T-helper 1 cell treated with Interleukin-12 subunit alpha and Interleukin-12 subunit beta and Interleukin-4 antibody, amounts not matched to agents 30 μg/mL and 1 μg/mL, for 36 hours (primary cell): ENCODE data around the gene TMED4.

Experiments used
- H3K27ac Mint-ChIP-seq: one replicate; pipeline ENCODE4 v1.8.0; 2021; ENCODE audit warnings: mild to moderate bottlenecking, mixed read lengths
- H3K27me3 Mint-ChIP-seq: one replicate; pipeline ENCODE4 v1.8.0; 2021; ENCODE audit warnings: low read depth, mixed read lengths
- H3K36me3 Mint-ChIP-seq: one replicate; pipeline ENCODE4 v1.8.0; 2021; ENCODE audit warnings: low read depth, mixed read lengths
- H3K4me1 Mint-ChIP-seq: one replicate; pipeline ENCODE4 v1.8.0; 2021; ENCODE audit warnings: low read depth, mixed read lengths
- H3K4me3 Mint-ChIP-seq: one replicate; pipeline ENCODE4 v1.8.0; 2021; ENCODE audit warnings: mild to moderate bottlenecking, moderate library complexity, mixed read lengths
- H3K9me3 Mint-ChIP-seq: one replicate; pipeline ENCODE4 v1.8.0; 2021; ENCODE audit warnings: mixed read lengths

The TMED4 gene

DNA sequence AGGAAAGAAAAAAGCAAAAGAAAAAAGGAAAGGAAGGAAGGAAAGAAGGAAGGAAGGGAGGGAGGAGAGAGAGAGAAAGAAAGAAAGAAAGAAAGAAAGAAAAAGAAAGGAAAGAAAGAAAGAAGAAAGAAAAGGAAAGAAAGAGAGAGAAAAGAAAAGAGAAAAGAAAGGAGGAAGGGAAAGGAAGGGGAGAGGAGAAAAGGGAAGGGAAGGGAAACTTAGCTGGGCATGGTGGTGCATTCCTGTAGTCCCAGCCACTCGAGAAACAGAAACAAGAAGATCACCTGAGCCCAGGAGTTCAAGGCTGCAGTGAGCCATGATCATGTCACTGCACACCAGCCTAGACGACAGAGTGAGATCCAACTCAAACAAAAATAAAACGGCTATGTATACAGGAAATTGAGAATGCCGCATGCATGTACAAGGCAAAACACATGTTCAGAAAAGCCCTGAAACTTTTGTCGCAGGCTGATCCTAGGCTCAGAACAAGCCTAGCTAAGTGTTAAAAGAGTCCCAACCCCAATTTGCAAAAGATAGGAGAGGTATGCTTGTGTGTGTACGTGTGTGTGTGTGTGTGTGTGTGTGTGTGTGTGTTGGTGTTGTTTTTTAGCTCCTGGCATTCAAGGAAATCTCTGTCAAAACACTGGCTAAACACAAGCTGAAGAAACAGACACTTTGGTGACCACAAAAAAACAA, 34.3 kb downstream of the TMED4 start:
- Mint-ChIP-seq H3K9me3 (no peaks in the 10 kb centered on the region), H3K27ac (no peak overlapping the region)

DNA sequence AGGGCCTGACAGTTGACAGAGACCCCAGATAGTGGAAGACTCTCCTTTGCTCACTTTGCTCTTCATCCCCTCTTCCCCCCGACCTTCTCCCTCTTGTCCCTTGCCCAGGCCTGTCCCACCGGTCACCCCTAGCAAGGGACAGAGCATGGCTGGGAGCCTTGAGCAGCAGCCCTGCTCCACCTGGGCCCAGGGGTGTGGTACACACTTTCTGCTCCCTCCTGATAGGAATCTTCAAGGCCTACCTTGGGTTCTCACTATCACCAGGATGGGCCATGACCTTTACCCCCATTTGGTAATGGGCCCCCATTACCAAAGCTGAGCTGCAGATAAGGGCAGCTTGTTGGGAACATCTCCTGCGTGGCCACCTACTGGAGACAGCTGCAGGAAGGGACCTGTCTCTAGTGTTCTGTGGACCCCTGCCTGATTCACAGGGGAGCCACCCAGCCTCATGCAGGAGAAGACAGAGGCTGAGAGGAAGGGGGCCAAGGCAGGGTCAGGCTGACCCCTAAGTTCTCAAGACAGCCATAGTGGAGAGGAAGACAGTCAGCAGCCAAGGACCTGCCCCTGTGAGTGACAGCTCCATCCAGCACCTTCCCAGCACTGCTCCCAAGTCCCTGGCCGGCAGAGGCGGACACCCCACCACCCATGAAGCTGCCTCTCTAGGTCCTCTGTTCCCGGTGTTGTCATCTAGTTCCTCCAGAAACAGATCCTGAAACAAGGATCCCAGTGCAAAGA, 40.0 kb downstream of the TMED4 start:
- no peaks in the 10 kb centered on the region for H3K9me3 Mint-ChIP-seq
- H3K27me3 Mint-ChIP-seq: peaks cover 4% of the 10 kb centered on the region
- H3K27ac Mint-ChIP-seq: no peak overlapping the region
- H3K36me3 Mint-ChIP-seq: no peaks in the 10 kb centered on the region
- no peak overlapping the region for H3K4me3 Mint-ChIP-seq
- no peaks in the 10 kb centered on the region for H3K4me1 Mint-ChIP-seq

More for the DNA sequence above, 34.3 kb downstream of the TMED4 start:
- Mint-ChIP-seq H3K36me3 (no peaks in the 10 kb centered on the region), H3K4me1 (peaks cover 7% of the 10 kb centered on the region), H3K27me3 (peaks cover 24% of the 10 kb centered on the region), H3K4me3 (no peak overlapping the region)

DNA sequence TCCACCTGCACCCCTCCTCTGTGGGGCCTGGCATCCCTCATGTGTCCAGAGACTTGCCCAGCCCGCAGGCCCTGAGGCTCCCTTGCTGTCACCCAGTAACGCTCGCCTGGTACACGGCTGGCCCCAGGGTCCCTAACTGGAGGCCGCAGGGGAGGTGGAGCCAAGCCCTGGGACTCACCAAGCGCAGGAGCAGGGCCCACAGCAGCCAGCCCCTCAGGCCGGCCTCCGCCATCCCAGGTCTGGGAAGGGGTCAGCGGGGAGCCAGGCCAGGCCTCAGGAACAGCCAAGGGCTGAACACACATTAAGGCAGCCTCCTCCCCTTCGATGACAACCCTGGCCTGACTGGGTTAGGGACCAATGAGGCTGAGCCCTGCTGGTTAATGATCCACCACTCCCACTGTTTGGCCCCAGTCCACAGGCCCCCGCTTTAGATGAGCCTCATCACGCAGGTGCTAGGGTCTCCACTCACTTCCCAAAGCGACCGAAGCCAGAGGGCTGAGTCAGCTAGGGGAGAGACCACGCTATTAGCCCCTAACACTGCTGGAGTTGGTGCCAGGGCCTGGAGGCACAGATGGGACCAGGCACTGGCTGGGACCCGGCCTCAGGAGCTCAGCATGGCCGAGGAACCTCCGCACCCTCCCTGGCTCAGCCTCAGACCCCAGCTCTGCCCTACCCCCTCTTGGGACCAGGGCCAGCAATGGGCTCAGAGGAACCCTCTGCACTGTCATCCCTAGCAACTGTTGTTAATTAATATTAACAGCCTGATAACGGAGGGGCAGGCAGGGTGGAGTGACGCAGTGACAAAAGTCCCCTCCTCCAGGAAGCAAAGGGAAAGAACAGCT, 40.8 kb downstream of the TMED4 start, which contains the start of gene NPC1L1:
Gene NPC1L1, minus strand, starts transcription at position 303 of the 842 bp plus-strand sequence. Its CDS starts 71 bp downstream, at position 232.
- H3K4me1 Mint-ChIP-seq: no peaks in the 10 kb centered on the region
- no peak within 1 kb of the TSS for H3K4me3 Mint-ChIP-seq
- H3K9me3 Mint-ChIP-seq: no peaks in the 10 kb centered on the region
- H3K27ac Mint-ChIP-seq: no peak within 1 kb of the TSS
- no peaks in the 10 kb centered on the region for H3K27me3 Mint-ChIP-seq
- no peaks in the 10 kb centered on the region for H3K36me3 Mint-ChIP-seq

DNA sequence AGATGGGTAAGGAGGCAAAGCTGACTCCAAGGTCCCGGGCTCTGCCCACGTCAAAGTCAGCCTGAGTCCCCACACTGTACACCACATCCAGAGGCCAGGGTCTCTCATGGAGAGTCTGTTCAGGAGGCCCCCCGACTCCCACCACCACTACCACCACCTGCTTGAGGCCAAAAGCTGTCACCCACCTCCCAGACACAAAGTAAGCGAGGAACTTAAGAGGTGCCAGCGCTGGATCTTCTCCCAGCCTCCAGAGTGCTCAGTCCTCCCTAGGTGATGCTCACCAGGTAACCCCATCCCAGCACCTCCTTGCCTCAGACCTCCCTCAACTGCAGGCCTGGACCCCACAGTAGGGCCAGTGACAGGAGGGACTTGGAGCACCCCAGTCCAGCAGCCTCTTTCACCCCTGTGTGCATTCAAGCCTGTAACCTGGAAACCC, 41.4 kb downstream of the TMED4 start:
- H3K4me3 Mint-ChIP-seq: no peak overlapping the region
- H3K9me3 Mint-ChIP-seq: no peaks in the 10 kb centered on the region
- H3K4me1 Mint-ChIP-seq: no peaks in the 10 kb centered on the region
- no peaks in the 10 kb centered on the region for H3K27me3 Mint-ChIP-seq
- no peaks in the 10 kb centered on the region for H3K36me3 Mint-ChIP-seq
- H3K27ac Mint-ChIP-seq: no peak overlapping the region

DNA sequence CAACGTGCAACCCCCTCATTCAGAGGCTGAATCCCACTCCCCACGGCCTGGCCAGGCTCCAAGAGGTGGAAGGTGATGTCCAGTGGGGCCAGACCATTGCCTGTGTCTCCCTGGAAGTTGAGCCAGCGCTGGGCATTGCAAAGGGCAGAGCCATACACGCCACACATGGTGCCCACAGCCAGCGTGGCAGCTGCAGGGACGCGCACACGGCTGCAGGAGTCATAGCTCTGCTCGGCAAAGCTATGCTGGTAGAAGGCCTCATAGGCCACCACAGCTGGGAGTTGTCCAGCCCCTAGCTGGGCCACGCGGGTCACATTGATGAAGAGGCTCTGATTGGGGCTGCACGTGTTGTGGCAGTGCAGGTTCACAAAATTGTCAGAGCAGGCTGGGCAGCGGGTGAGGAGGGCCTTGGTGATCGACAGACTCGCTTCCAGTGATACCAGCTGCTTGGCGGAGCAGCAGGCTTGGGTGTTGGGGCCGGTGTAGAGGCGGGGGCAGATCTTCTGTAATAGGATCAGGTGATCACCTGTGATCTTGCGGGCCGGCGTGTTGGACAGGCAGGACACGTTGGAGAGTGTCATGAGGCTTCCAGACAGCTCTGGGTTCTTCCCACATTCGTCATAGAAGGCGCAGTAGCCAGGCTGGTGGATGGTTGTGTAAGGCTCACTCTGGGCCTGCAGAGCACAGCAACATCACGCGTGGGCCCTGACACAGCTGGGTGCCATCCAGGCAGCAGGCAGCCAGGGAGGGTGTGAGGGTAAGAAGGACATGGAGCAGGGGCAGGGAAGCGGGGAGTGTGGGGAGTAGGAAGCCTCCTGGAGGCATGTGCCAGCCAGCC, 42.1 kb downstream of the TMED4 start:
- no peaks in the 10 kb centered on the region for H3K9me3 Mint-ChIP-seq
- no peaks in the 10 kb centered on the region for H3K36me3 Mint-ChIP-seq
- no peaks in the 10 kb centered on the region for H3K4me1 Mint-ChIP-seq
- no peaks in the 10 kb centered on the region for H3K27me3 Mint-ChIP-seq
- H3K27ac Mint-ChIP-seq: no peak overlapping the region
- H3K4me3 Mint-ChIP-seq: no peak overlapping the region

DNA sequence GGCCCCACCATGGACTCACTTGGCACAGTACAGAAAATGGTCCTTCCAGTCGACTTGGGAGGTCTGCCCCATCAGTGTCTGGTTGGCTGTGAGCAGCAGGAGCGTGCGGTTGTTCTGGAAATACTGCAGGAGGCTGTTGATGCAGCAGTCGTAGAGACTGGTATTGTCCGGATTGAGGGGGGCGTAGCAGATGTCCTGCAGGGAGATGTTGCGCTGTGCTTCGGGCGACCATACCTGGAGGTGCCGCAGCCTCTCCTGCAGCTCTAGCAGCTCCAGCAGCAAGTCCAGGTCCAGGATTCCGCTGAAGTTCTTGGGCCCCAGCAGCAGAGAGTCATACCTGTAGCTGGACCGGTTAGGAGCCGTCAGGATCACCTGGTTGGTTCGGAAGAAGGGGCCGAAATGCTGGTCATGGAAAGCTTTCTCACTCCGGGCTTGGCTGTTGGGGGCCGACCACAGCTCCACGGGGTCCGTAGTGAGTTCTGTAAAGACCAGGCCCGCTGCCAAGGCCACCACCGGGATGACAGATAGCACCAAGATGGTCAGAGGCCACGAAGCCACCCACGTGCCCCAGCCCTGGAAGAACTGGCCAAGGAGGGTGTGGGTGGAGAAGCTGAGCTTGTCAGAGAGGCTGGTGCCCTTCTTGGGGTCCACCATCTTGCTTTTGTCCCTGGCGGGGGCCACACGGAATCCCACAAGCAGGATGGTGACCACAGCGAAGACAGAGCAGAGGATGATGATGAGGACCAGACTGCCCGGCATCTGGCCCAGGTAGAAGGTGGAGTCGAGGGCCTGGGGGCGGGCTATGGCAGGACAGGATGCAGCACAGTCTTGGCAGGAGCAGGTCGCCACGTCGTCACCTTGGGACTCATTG, 43.0 kb downstream of the TMED4 start:
- Mint-ChIP-seq H3K4me3 (no peak overlapping the region), H3K9me3 (no peaks in the 10 kb centered on the region), H3K4me1 (no peaks in the 10 kb centered on the region), H3K27ac (no peak overlapping the region), H3K36me3 (no peaks in the 10 kb centered on the region), H3K27me3 (no peaks in the 10 kb centered on the region)

DNA sequence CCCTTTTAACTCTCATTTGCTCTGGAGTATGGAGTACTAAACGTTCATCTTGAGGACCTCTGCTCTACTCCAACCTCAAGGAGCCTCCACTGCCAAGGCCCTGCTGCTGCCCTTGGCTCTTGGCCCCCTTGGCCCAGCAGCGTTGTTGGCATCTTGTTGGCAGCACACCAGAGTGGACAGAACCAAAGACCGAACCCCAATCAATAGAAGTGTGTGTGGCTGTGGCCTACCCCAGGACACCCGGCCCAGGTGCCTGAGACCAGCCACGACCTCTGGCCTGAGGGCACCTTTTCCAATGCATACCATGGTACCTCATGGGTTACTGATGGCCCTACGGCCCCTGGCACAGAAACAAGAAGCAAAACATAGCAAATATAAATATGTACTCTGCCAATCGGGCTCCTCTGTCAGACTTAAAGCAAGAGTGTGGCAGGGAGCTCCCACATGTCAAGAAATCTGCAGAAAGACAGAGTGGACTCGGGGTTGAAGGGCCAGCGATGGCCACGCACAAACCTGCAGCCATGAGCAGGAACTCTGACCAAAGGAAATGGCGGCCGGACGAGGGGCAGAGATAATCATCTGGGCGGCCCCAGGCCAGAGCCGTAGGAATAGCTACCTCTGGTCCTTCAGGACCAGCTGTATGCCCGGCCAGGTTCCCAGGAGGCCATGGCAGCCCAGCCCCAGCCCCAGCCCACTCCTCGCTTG, 43.8 kb downstream of the TMED4 start:
- Mint-ChIP-seq H3K27me3 (no peaks in the 10 kb centered on the region), H3K4me3 (no peak overlapping the region), H3K4me1 (no peaks in the 10 kb centered on the region), H3K27ac (no peak overlapping the region), H3K36me3 (no peaks in the 10 kb centered on the region), H3K9me3 (no peaks in the 10 kb centered on the region)

DNA sequence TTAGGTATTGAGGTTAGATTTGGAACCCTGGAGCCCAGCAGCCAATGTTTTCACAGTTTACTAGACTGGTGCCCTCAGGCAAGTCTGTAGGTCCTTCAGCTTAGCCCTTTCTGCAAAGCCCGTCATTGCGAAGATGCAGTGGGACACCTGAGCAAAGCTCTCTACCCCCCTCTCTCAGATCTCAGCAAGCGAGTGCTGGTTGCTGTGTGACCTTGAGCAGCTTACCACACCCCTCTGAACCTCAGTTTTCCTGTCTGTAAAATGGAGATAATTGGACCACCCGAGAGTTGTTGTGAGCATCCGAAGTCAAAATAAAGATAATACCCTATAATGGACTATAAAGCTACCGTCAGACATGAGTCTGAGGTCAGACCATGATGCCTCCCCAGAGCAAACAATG, 44.6 kb downstream of the TMED4 start:
- H3K36me3 Mint-ChIP-seq: no peaks in the 10 kb centered on the region

DNA sequence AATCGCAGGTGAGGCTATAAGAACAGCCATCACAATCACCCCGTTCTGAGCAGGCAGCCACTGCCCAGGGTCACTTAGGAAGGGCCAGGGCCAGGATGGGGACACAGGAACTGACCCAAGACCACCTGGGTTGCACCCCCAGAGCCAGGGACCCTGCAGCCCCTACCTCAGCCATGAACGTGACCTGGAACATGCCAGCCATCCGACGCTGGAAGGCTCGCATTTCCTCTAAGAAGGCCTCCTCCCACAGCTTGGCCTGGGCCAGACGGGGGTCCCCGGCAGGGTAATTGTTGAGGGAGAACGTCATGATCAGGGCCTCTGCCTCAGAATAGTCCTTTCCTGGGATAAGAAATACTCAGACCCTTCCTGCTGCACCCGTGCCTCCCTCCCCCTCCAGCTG, 45.9 kb downstream of the TMED4 start:
- Mint-ChIP-seq H3K27me3 (no peaks in the 10 kb centered on the region), H3K36me3 (no peaks in the 10 kb centered on the region), H3K4me1 (no peaks in the 10 kb centered on the region), H3K9me3 (no peaks in the 10 kb centered on the region), H3K27ac (no peak overlapping the region), H3K4me3 (no peak overlapping the region)

More for the DNA sequence above, 44.6 kb downstream of the TMED4 start:
- Mint-ChIP-seq H3K9me3 (no peaks in the 10 kb centered on the region), H3K4me1 (no peaks in the 10 kb centered on the region), H3K27ac (no peak overlapping the region), H3K27me3 (no peaks in the 10 kb centered on the region), H3K4me3 (no peak overlapping the region)

DNA sequence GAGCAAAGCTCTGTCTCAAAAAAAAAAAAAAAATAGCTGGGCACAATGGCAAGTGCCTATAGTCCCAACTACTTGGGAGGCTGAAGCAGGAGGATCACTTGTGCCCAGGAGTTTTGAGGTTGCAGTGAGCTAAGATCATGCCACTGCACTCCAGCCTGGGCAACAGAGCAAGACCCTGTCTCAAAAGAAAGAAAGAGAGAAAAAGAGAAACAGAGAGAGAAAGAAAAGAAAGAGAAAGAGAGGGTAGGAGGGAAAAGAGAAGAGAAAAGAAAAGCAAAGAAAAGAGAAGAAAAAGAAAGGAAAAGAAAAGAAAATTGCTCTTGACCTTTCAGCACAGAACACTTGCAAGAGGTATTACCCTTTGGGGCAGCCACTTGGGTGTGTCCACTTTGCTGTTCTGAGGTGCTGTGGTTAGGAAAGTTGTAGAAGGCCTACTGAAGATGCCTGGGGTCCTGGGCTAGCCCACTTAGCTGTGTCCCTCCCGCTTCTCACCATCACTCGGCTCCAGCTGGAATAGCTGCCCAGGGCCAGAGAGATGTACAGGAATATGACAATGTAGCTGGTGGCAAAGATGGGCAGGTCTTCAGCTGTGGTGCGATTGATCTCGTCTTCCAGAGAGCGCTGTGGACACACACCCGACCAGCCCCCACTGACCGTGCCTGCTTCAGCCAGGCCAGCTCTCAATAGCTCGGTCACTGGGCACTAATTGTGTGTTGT, 46.5 kb downstream of the TMED4 start:
- H3K27me3 Mint-ChIP-seq: no peaks in the 10 kb centered on the region
- no peaks in the 10 kb centered on the region for H3K4me1 Mint-ChIP-seq
- no peak overlapping the region for H3K27ac Mint-ChIP-seq
- no peak overlapping the region for H3K4me3 Mint-ChIP-seq
- H3K9me3 Mint-ChIP-seq: no peaks in the 10 kb centered on the region
- no peaks in the 10 kb centered on the region for H3K36me3 Mint-ChIP-seq

DNA sequence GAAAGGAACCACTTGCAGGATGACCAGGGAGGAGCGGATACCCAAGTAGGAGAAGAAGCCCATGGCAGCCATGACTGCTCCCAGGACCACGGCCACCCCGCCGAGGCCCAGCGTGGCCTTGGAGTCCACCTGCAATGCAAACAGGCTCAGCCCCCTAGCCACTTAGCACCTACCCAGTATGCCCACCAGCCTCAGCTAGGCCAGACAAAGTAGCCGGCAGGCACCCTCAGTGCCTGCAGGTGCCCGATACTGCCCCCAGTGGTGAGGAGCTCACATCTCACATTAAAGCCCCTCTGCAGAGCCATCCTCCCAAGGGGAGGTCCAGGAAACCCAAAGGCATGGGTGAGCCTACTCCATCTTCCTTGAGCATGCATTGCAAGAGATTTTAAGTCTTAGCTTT, 47.5 kb downstream of the TMED4 start:
- H3K4me1 Mint-ChIP-seq: no peaks in the 10 kb centered on the region
- H3K36me3 Mint-ChIP-seq: no peaks in the 10 kb centered on the region
- H3K27ac Mint-ChIP-seq: no peak overlapping the region
- H3K9me3 Mint-ChIP-seq: no peaks in the 10 kb centered on the region
- no peak overlapping the region for H3K4me3 Mint-ChIP-seq
- H3K27me3 Mint-ChIP-seq: no peaks in the 10 kb centered on the region

DNA sequence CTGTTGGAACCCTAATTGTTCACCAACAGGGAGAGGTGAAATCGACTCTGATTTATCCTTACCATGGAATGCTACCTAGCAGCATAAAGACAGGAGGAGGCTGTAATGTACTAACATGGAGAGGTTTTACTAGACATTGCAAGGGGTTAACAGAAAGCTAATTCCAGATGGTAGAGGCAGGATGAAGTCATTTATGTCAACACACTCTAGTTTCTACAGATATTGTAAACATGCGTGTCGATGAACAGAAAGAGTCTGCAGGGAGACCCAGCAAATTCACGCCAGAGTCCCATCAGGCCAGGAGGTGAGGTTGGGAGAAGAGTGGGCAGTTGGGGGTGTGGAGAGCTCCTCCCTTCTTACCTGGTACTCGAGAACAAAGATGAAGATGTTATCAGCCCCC, 47.9 kb downstream of the TMED4 start:
- Mint-ChIP-seq H3K9me3 (peaks cover 1% of the 10 kb centered on the region), H3K27me3 (no peaks in the 10 kb centered on the region), H3K4me1 (no peaks in the 10 kb centered on the region), H3K36me3 (no peaks in the 10 kb centered on the region), H3K4me3 (no peak overlapping the region), H3K27ac (no peak overlapping the region)
